Dedifferentiated amniotic fluid mesenchymal stem cell (primary cell): ENCODE measurements around the gene RUNDC1.

Experiments
- DNase-seq: peaks from one replicate; pipeline ENCODE4 v3.0.0-alpha.2; 2016; ENCODE audit errors: extremely low spot score

The RUNDC1 gene

DNA sequence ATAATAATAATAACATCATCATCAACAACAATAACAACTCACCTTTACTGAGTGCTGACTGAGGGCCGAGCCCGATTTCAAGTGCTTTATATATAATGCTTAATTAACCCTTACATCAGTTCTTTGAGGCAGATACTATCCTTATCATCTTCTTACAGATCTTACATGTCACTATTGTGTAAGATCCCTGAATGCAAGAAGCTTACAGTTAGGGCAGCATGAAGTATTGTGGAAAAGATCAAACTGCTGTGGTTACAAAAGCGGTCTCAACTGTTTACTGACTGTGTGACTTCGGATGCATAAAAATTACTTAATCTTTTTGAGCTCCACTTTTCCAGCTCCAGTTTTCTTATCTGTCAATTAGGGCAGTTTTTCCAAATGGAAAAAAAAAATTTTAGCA, 38.6 kb downstream of the RUNDC1 start:
- DNase-seq, result no peak

DNA sequence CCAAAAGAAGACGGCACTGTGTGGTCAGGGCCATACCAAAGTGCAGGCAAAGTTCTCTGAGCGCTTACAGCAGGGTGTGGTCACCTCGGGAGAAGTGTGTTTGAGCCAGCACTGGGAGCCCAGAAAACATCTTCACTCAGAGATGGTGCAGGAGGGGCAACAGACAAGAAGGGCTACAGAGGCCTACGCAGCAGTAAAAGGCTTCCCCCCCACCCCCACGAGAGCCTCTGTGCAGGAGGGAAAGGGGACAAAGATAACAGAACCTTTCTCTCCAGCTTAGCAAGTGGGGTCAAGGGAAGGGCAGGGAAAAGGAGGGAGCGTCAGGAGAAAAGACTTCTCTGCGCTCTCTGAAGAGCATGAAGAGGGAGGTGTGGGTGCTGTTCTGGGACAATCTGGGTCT, 39.1 kb downstream of the RUNDC1 start:
- no peak for DNase-seq

DNA sequence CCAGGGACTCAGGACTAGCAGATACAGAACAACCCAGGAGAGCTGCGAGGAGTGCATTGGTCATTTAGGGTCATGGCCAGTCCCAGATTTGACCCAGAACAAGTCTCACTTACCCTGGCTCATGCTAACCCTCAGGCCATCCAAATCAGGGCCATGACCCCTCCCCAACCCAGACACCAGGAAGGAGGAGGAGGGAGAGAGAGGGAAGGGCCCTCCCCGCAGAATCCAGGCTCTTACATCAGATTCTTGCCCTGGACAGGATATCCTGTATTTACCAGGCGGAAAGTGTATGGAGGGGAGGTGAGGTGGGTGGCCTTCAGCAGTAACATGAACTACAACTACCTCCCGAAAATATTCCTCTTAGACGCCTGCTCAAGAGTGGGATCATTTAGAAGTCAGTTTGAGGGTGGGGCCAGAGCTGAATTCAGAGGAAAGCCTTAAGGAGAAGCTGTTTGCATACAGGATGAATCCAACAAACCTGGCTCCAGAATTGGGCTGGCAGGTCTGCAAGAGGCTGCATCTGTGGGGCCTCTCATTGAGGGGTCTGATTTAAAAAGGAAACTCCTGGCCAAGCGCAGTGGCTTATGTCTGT, 39.8 kb downstream of the RUNDC1 start:
- DNase-seq, result no peak

GRCh38 chr17:43020789-43021740, 40.7 kb downstream of the RUNDC1 start:
- peak; percentile 57 for DNase-seq

- DNase-seq, result peak; percentile 54
These were observed 41.6 kb downstream of the RUNDC1 start, which contains the start of gene VAT1 for GRCh38 chr17:43021741-43022512. TSS of gene VAT1 (minus strand) at chr17:43022385. CDS start at chr17:43022322, 63 bp downstream.

DNA sequence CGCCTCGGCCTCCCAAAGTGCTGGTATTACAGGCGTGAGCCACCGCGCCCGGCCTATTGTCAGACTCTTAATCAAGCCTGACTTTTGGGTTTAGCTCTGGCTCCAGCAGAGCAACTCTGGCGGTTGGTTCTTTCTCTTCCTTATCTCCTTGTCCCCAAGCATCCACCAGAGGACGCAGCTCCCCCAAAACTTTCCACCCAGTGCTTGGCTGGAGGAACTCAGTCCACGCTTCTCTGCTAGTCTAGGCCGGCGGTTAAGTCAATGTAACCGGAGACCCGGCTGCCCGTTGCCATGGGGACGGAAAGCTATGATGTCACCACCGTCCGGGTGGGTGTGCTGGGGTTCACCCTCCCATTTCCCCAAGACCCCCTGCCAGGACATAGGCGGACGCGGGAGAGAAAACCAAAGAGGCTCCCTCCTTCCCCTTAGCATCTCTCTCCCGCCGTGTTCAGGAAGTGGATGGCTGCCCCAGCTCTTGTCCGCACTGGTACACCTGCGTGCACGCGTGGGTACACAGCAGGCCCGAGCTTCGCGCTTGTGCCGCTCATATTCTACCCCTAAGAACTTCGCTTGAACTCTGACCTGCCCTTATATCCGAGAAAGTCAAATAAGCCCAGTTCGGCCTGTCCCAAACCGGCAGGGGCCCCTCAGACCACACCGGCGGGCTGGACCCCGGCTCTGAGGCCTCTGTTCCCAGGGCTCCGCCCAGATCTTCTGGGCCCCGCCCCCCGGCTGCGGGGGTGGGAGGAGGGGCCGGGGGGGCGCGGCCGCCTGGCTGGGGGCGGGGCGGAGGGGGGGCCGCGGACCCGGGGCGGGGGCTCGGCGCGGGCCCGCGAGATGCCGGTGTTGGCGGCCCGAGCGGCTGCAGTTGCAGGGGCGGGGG, 44.3 kb downstream of the RUNDC1 start, which contains the start of gene RND2:
TSS of gene RND2 (plus strand) at position 825 of the 883 bp plus-strand sequence. CDS start 117 bp downstream, outside the sequence.
- peak; percentile 96 for DNase-seq

DNA sequence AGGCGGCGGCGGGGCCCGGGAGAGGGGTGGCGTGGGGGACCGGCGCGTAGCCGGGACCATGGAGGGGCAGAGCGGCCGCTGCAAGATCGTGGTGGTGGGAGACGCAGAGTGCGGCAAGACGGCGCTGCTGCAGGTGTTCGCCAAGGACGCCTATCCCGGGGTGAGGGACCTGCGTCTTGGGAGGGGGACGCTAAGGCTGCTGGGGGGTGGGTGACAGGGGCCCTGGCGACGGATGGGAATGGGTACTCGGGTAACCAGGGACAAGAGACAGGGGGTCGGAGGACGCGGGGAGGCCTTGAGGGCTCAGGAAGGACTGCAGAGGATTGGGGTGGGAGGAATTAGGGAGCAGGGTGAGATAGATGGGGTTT, 44.9 kb downstream of the RUNDC1 start:
- DNase-seq, result no peak

DNA sequence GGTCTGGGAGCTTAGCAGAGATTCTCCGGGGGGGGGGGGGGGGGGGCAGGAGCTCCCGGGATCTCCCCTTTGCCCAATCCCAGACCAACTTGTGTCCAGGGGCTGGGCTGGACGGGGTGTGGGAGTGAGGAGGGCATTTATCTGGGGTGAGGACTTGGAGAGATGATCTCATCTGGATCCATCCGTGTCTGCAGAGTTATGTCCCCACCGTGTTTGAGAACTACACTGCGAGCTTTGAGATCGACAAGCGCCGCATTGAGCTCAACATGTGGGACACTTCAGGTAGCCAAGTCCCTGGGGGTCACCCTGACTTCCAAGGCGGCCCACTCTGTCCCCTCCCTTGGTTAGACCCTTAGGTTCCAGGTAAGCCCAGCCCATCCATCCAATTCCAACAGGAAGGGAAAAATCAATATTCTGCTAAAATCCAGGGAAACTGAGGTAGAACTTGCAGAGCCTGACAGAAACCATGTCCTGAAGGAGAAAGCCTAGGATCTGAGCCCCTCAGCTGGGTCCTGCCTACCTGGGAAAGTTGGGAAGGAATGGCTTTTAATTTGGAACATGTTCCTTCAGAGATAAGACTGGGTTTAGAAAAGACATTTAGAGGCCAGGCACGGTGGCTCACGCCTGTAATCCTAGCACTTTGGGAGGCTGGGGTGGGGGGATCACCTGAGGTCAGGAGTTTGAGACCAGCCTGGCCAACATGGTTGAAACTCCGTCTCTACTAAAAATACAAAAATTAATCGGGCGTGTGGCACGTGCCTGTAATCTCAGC, 45.6 kb downstream of the RUNDC1 start:
- no peak for DNase-seq

DNA sequence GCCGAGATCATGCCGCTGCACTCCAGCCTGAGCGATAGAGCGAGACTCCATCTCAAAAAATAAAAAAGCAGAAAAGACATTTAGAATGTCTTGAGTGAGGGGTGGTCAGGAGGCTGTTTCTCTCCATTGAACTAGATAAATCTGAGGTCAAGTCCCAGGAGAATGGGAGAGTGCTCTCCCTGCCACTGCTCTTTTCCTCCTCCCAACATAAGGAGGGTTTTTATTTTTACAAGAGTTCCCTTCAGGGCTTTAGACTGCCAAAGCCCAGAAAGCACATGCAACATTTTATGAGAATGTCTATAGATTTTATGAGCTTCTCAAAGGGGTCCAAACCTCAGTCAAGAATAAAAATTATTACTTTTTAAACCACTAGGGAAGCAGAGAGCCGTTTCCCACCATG, 46.2 kb downstream of the RUNDC1 start:
- DNase-seq, result no peak

- no peak for DNase-seq
These were observed 47.0 kb downstream of the RUNDC1 start for GRCh38 chr17:43027091-43028032.

GRCh38 chr17:43028221-43028861, 48.0 kb downstream of the RUNDC1 start:
- DNase-seq, result no peak

DNA sequence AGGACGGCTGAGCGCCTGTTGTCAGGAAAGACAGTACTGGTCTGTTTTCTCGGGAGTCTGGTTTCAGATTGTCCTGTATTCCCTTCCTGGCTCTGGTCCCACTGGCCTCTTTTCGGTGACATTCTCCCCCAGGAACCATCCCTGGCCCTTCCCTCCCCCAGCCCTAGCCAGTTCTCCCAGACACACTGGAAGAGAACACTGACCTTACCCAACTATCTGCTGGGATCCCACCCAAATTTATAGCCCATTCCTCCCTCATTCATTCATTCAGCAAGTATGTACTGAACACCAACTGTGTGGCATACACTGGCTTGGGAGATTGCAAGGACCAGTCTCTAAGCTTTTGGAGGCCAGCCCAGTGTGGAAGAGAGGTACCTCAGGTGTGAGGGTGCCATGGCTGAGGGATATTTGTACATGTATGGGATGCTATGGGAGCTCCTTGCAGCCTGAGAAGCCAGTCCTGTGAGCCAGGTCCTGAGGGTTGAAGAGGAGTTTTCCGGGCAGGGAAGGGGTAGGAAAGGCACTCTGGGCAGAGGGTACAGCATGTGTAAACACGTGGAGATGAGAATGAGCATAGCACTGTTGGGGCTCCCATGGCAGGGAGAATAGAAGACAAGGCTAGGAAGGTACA, 49.9 kb downstream of the RUNDC1 start:
- no peak for DNase-seq

- DNase-seq, result no peak
These were observed 51.3 kb downstream of the RUNDC1 start for GRCh38 chr17:43031666-43032065.

GRCh38 chr17:43033948-43034881, 53.9 kb downstream of the RUNDC1 start:
- no peak for DNase-seq

GRCh38 chr17:43034894-43035293, 54.5 kb downstream of the RUNDC1 start:
- no peak for DNase-seq

- DNase-seq, result no peak
These were observed 59.3 kb downstream of the RUNDC1 start for GRCh38 chr17:43039646-43040045.

DNA sequence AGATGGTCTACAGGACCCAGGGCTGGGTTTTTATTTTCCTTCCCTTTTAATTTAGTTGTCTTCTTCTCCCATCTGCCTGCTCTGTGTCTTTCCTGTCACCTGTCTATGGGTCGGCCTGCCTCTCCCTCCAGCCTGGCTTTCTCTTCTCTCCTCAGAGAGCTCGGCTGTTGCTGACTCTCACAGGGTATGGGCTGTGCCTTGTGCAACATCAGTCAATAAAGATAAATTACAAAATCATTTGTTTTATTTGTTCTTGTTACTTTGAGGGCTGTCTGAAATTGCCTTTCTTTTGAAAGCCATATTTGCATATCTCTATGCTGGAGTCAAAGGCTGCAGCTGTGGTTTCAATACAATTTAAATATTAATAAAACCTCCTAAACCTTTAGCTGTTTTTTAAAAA, 60.3 kb downstream of the RUNDC1 start:
- DNase-seq, result no peak
